ENCODE data around the gene CSGALNACT2. TPM values are rescaled to one million over a fixed set of nuclear protein-coding genes. Genes with fewer than 3 reads are reported as not detected.
"Not testable (repeated sequence)": the region's sequence is repeated elsewhere in the genome, so short reads cannot be mapped to it uniquely, and the experiment has no call there.

Gene CSGALNACT2
- total RNA-seq, 1 experiment from 2014 or later: 10.0 TPM

- Mint-ChIP-seq H3K4me1 (ENCODE audit: low read depth, unreplicated experiment) (no peaks in the 10 kb centered on the region), H3K27me3 (ENCODE audit: unreplicated experiment) (peaks cover 23% of the 10 kb centered on the region), H3K36me3 (ENCODE audit: insufficient read depth, unreplicated experiment) (no peaks in the 10 kb centered on the region), H3K4me3 (ENCODE audit: low read depth, unreplicated experiment) (no peak overlapping the region), H3K27ac (ENCODE audit: unreplicated experiment) (no peak overlapping the region), H3K9me3 (ENCODE audit: low read depth, unreplicated experiment) (no peaks in the 10 kb centered on the region)
- no peak for TF ChIP-seq CTCF (IDR thresholded peaks at IDR 0.05; ENCODE audit: unreplicated experiment)
- BruUV-seq (replicated peaks): no TSS peak
- CTCF ChIA-PET: interaction anchor here (1.1 kb wide), 1 partner anchor 16 kb away, joined by 3 read pairs; no protein-coding TSS in a partner anchor
- intact Hi-C loops (cut with micrococcal nuclease; ENCODE audit: unreplicated experiment): no loop called here
- no peak for DNase-seq
These were observed 80.1 kb downstream of the CSGALNACT2 start for GRCh38 chr10:43218206-43218950.

GRCh38 chr10:43218951-43219837, 80.9 kb downstream of the CSGALNACT2 start:
- H3K27me3 Mint-ChIP-seq (ENCODE audit: unreplicated experiment): peaks cover 23% of the 10 kb centered on the region
- CTCF ChIA-PET: no interaction called here
- no peak for TF ChIP-seq CTCF (IDR thresholded peaks at IDR 0.05; ENCODE audit: unreplicated experiment)
- H3K27ac Mint-ChIP-seq (ENCODE audit: unreplicated experiment): no peak overlapping the region
- no peaks in the 10 kb centered on the region for H3K36me3 Mint-ChIP-seq (ENCODE audit: insufficient read depth, unreplicated experiment)
- H3K4me3 Mint-ChIP-seq (ENCODE audit: low read depth, unreplicated experiment): no peak overlapping the region
- intact Hi-C loops (cut with micrococcal nuclease; ENCODE audit: unreplicated experiment): no loop called here
- DNase-seq: no peak
- H3K4me1 Mint-ChIP-seq (ENCODE audit: low read depth, unreplicated experiment): no peaks in the 10 kb centered on the region
- H3K9me3 Mint-ChIP-seq (ENCODE audit: low read depth, unreplicated experiment): no peaks in the 10 kb centered on the region
- no TSS peak for BruUV-seq (replicated peaks)

GRCh38 chr10:43219848-43220247, 81.6 kb downstream of the CSGALNACT2 start:
- intact Hi-C loops (cut with micrococcal nuclease; ENCODE audit: unreplicated experiment): no loop called here
- BruUV-seq (replicated peaks): no TSS peak
- Mint-ChIP-seq H3K4me1 (ENCODE audit: low read depth, unreplicated experiment) (peaks cover 4% of the 10 kb centered on the region), H3K36me3 (ENCODE audit: insufficient read depth, unreplicated experiment) (no peaks in the 10 kb centered on the region), H3K27me3 (ENCODE audit: unreplicated experiment) (peaks cover 29% of the 10 kb centered on the region), H3K27ac (ENCODE audit: unreplicated experiment) (no peak overlapping the region), H3K9me3 (ENCODE audit: low read depth, unreplicated experiment) (no peaks in the 10 kb centered on the region), H3K4me3 (ENCODE audit: low read depth, unreplicated experiment) (no peak overlapping the region)
- DNase-seq: no peak
- CTCF ChIA-PET: no interaction called here
- TF ChIP-seq CTCF (IDR thresholded peaks at IDR 0.05; ENCODE audit: unreplicated experiment): no peak

- H3K4me1 Mint-ChIP-seq (ENCODE audit: low read depth, unreplicated experiment); DNase-seq; CTCF ChIA-PET; H3K36me3 Mint-ChIP-seq (ENCODE audit: insufficient read depth, unreplicated experiment); H3K4me3 Mint-ChIP-seq (ENCODE audit: low read depth, unreplicated experiment); intact Hi-C loops (cut with micrococcal nuclease; ENCODE audit: unreplicated experiment); H3K27ac Mint-ChIP-seq (ENCODE audit: unreplicated experiment); BruUV-seq (replicated peaks); H3K9me3 Mint-ChIP-seq (ENCODE audit: low read depth, unreplicated experiment): not testable (repeated sequence)
- H3K27me3 Mint-ChIP-seq (ENCODE audit: unreplicated experiment): peaks cover 33% of the 10 kb centered on the region
These were observed 82.0 kb downstream of the CSGALNACT2 start for GRCh38 chr10:43220251-43220650.
